Mesenchymal stem cell (in vitro differentiated cells and primary cell): ENCODE measurements around the gene PGM5.

Source experiments
- DNase-seq: peaks from one replicate; pipeline ENCODE4 v3.0.0-alpha.2; 2013
- H2AFZ ChIP-seq: one replicate; pipeline ENCODE4 v1.6.1; 2013; ENCODE audit warnings: low read depth, mild to moderate bottlenecking, control low read depth, inconsistent platforms, low read length, moderate library complexity
- H2AK5ac ChIP-seq: 2 replicates; pipeline ENCODE4 v1.6.1; 2013; ENCODE audit warnings: low read length, moderate library complexity, mild to moderate bottlenecking, inconsistent platforms; ENCODE audit not compliant: severe bottlenecking
- H2BK120ac ChIP-seq: one replicate; pipeline ENCODE4 v1.6.1; 2013; ENCODE audit warnings: low read depth, mild to moderate bottlenecking, inconsistent platforms, low read length, moderate library complexity
- H2BK12ac ChIP-seq, 2 experiments: one replicate each; pipeline ENCODE4 v1.6.1; 2013; ENCODE audit warnings: inconsistent platforms in 2 of 2, low read length in 2 of 2, mild to moderate bottlenecking in 2 of 2, moderate library complexity in 2 of 2, control low read depth in 1 of 2
- H2BK15ac ChIP-seq: one replicate; pipeline ENCODE4 v1.6.1; 2013; ENCODE audit warnings: mild to moderate bottlenecking, low read depth, inconsistent platforms; ENCODE audit not compliant: poor library complexity, severe bottlenecking
- H2BK5ac ChIP-seq: 2 replicates; pipeline ENCODE4 v1.6.1; 2013; ENCODE audit warnings: low read depth, mild to moderate bottlenecking, low read length, control low read depth, inconsistent platforms; ENCODE audit not compliant: poor library complexity, severe bottlenecking
- H3K14ac ChIP-seq, 2 experiments: one replicate each; pipeline ENCODE4 v1.6.1; 2013; ENCODE audit warnings: inconsistent platforms in 2 of 2, low read length in 2 of 2, control low read depth in 1 of 2, mild to moderate bottlenecking in 1 of 2, moderate library complexity in 1 of 2
- H3K18ac ChIP-seq, 2 experiments: one replicate each; pipeline ENCODE4 v1.6.1; 2013; ENCODE audit warnings: inconsistent platforms in 2 of 2, low read length in 2 of 2, control low read depth in 1 of 2, low read depth in 1 of 2, mild to moderate bottlenecking in 1 of 2
- H3K23ac ChIP-seq, 2 experiments: one replicate each; pipeline ENCODE4 v1.6.1; 2013; ENCODE audit warnings: inconsistent platforms in 2 of 2, low read length in 2 of 2, mild to moderate bottlenecking in 2 of 2, moderate library complexity in 2 of 2, control low read depth in 1 of 2
- H3K27ac ChIP-seq: 2 replicates; pipeline ENCODE4 v1.5.1; 2013; ENCODE audit warnings: mild to moderate bottlenecking, moderate library complexity, low read length, control low read depth, inconsistent platforms; ENCODE audit not compliant: poor library complexity, severe bottlenecking
- H3K27me3 ChIP-seq, 2 experiments: 2 replicates each; pipeline versions ENCODE4 v1.6.1 to v1.7.0; 2013; ENCODE audit warnings: low read length in 2 of 2, mild to moderate bottlenecking in 2 of 2, moderate library complexity in 2 of 2, control low read depth in 1 of 2, inconsistent platforms in 1 of 2; ENCODE audit not compliant: control insufficient read depth in 1 of 2, insufficient read depth in 1 of 2
- H3K36me3 ChIP-seq, 2 experiments: 2 replicates each; pipeline versions ENCODE4 v1.6.1 to v1.7.0; 2013; ENCODE audit warnings: low read length in 2 of 2, control low read depth in 1 of 2, inconsistent platforms in 1 of 2, low read depth in 1 of 2, mild to moderate bottlenecking in 1 of 2; ENCODE audit not compliant: insufficient read depth in 2 of 2, control insufficient read depth in 1 of 2
- H3K4ac ChIP-seq, 2 experiments: one replicate each; pipeline ENCODE4 v1.6.1; 2013; ENCODE audit warnings: inconsistent platforms in 2 of 2, low read length in 2 of 2, mild to moderate bottlenecking in 2 of 2, moderate library complexity in 2 of 2, control low read depth in 1 of 2, low read depth in 1 of 2
- H3K4me1 ChIP-seq: 2 replicates; pipeline ENCODE4 v1.6.1; 2013; ENCODE audit warnings: low read depth, low read length, control low read depth; ENCODE audit not compliant: control insufficient read depth, insufficient read depth
- H3K4me2 ChIP-seq: 2 replicates; pipeline ENCODE4 v1.6.1; 2013; ENCODE audit warnings: low read length, mild to moderate bottlenecking, inconsistent platforms; ENCODE audit not compliant: poor library complexity, severe bottlenecking
- H3K4me3 ChIP-seq, 2 experiments: 2 replicates each; pipeline versions ENCODE4 v1.5.1 to v1.7.0; 2013; ENCODE audit warnings: low read length in 2 of 2, mild to moderate bottlenecking in 2 of 2, control low read depth in 1 of 2, low read depth in 1 of 2; ENCODE audit not compliant: insufficient read depth in 1 of 2
- H3K79me1 ChIP-seq: replicated peaks from 2 replicates; pipeline ENCODE4 v1.6.1; 2013; ENCODE audit warnings: mild to moderate bottlenecking, control low read depth, low read length, inconsistent platforms; ENCODE audit not compliant: poor library complexity, severe bottlenecking
- H3K9ac ChIP-seq: 2 replicates; pipeline ENCODE4 v1.7.0; 2013; ENCODE audit warnings: mild to moderate bottlenecking, low read length, moderate library complexity
- H3K9me3 ChIP-seq: 2 replicates; pipeline ENCODE4 v1.7.0; 2013; ENCODE audit warnings: mild to moderate bottlenecking, low read length; ENCODE audit not compliant: control insufficient read depth
- H4K8ac ChIP-seq: one replicate; pipeline ENCODE4 v1.6.1; 2013; ENCODE audit warnings: inconsistent platforms, mild to moderate bottlenecking, low read length, moderate library complexity
- H4K91ac ChIP-seq: one replicate; pipeline ENCODE4 v1.6.1; 2013; ENCODE audit warnings: mild to moderate bottlenecking, low read length, inconsistent platforms
- WGBS: methylation state at CpG from one replicate; pipeline ENCODE4 v1.1.7; 2013; ENCODE audit warnings: mixed read lengths; 5-methylcytosine and 5-hydroxymethylcytosine counted together

The PGM5 gene

GRCh38 chr9:68470067-68470466, 113.7 kb downstream of the PGM5 start:
- no peak overlapping the region for H3K27ac ChIP-seq
- no peak overlapping the region for H3K14ac ChIP-seq
- H2AFZ ChIP-seq, result no peak overlapping the region
- H3K4me3 ChIP-seq, result no peak overlapping the region
- H3K79me1 ChIP-seq, result no peaks in the 10 kb centered on the region
- no peak overlapping the region for H2AK5ac ChIP-seq
- H2BK12ac ChIP-seq, result no peak overlapping the region
- no peaks in the 10 kb centered on the region for H3K4me1 ChIP-seq
- H3K4ac ChIP-seq, result no peak overlapping the region
- no peak overlapping the region for H3K9ac ChIP-seq
- no peaks in the 10 kb centered on the region for H3K27me3 ChIP-seq
- H2BK120ac ChIP-seq, result no peak overlapping the region
- H3K9me3 ChIP-seq, result no peaks in the 10 kb centered on the region
- no peak overlapping the region for H3K18ac ChIP-seq
- no peaks in the 10 kb centered on the region for H3K36me3 ChIP-seq
- no peak overlapping the region for H3K4me2 ChIP-seq
- H2BK5ac ChIP-seq, result no peak overlapping the region
- no peak for DNase-seq
- no peak overlapping the region for H3K23ac ChIP-seq
- H4K91ac ChIP-seq, result no peak overlapping the region
- no peak overlapping the region for H2BK15ac ChIP-seq
- no peak overlapping the region for H4K8ac ChIP-seq

GRCh38 chr9:68470634-68471033, 114.2 kb downstream of the PGM5 start:
- H2BK5ac ChIP-seq, result no peak overlapping the region
- H2BK15ac ChIP-seq, result no peak overlapping the region
- DNase-seq, result no peak
- H2BK120ac ChIP-seq, result no peak overlapping the region
- no peak overlapping the region for H4K91ac ChIP-seq
- no peak overlapping the region for H3K9ac ChIP-seq
- H3K27ac ChIP-seq, result no peak overlapping the region
- no peak overlapping the region for H3K18ac ChIP-seq
- no peak overlapping the region for H3K4me3 ChIP-seq
- H2AFZ ChIP-seq, result no peak overlapping the region
- H3K36me3 ChIP-seq, result no peaks in the 10 kb centered on the region
- H2BK12ac ChIP-seq, result no peak overlapping the region
- no peak overlapping the region for H4K8ac ChIP-seq
- H3K27me3 ChIP-seq, result no peaks in the 10 kb centered on the region
- no peak overlapping the region for H3K23ac ChIP-seq
- no peaks in the 10 kb centered on the region for H3K9me3 ChIP-seq
- no peak overlapping the region for H3K4ac ChIP-seq
- no peak overlapping the region for H3K4me2 ChIP-seq
- H3K4me1 ChIP-seq, result no peaks in the 10 kb centered on the region
- H3K79me1 ChIP-seq, result no peaks in the 10 kb centered on the region
- no peak overlapping the region for H3K14ac ChIP-seq
- no peak overlapping the region for H2AK5ac ChIP-seq
- 94% methylated on average over 5 of the region's 5 CpGs for WGBS

GRCh38 chr9:68472119-68472518, 115.7 kb downstream of the PGM5 start:
- no peak overlapping the region for H4K8ac ChIP-seq
- no peak overlapping the region for H2AK5ac ChIP-seq
- H3K4me3 ChIP-seq, result no peak overlapping the region
- H3K4me2 ChIP-seq, result no peak overlapping the region
- no peaks in the 10 kb centered on the region for H3K36me3 ChIP-seq
- no peak overlapping the region for H3K23ac ChIP-seq
- no peak overlapping the region for H3K9ac ChIP-seq
- no peak overlapping the region for H2AFZ ChIP-seq
- no peak overlapping the region for H2BK15ac ChIP-seq
- no peaks in the 10 kb centered on the region for H3K9me3 ChIP-seq
- no peak overlapping the region for H2BK5ac ChIP-seq
- no peak overlapping the region for H3K4ac ChIP-seq
- H3K4me1 ChIP-seq, result no peaks in the 10 kb centered on the region
- no peak overlapping the region for H2BK12ac ChIP-seq
- H3K27me3 ChIP-seq, result no peaks in the 10 kb centered on the region
- H2BK120ac ChIP-seq, result no peak overlapping the region
- no peak overlapping the region for H3K14ac ChIP-seq
- no peaks in the 10 kb centered on the region for H3K79me1 ChIP-seq
- no CpG with 5 or more reads among the region's 2 CpGs for WGBS
- no peak overlapping the region for H3K27ac ChIP-seq
- no peak overlapping the region for H3K18ac ChIP-seq
- H4K91ac ChIP-seq, result no peak overlapping the region
- DNase-seq, result no peak

GRCh38 chr9:68473790-68474189, 117.4 kb downstream of the PGM5 start:
- Histone ChIP-seq H2AK5ac (no peak overlapping the region), H2BK12ac (no peak overlapping the region)
- WGBS, result 89% methylated on average over 3 of the region's 3 CpGs

More at GRCh38 chr9:68473790-68474189, 117.4 kb downstream of the PGM5 start:
- H3K23ac ChIP-seq, result no peak overlapping the region
- no peak overlapping the region for H2AFZ ChIP-seq
- H3K18ac ChIP-seq, result no peak overlapping the region
- no peak for DNase-seq
- no peak overlapping the region for H3K4ac ChIP-seq
- no peak overlapping the region for H4K8ac ChIP-seq
- H3K9ac ChIP-seq, result no peak overlapping the region
- H2BK5ac ChIP-seq, result no peak overlapping the region
- no peak overlapping the region for H3K4me2 ChIP-seq
- H2BK15ac ChIP-seq, result no peak overlapping the region
- no peak overlapping the region for H3K27ac ChIP-seq
- no peaks in the 10 kb centered on the region for H3K9me3 ChIP-seq
- no peaks in the 10 kb centered on the region for H3K4me1 ChIP-seq
- H3K36me3 ChIP-seq, result no peaks in the 10 kb centered on the region
- H4K91ac ChIP-seq, result no peak overlapping the region
- no peak overlapping the region for H2BK120ac ChIP-seq
- H3K4me3 ChIP-seq, result no peak overlapping the region
- H3K14ac ChIP-seq, result no peak overlapping the region
- H3K27me3 ChIP-seq, result no peaks in the 10 kb centered on the region
- H3K79me1 ChIP-seq, result no peaks in the 10 kb centered on the region
